Activated T-helper 1 cell treated with anti-CD3 and anti-CD28 coated beads, Interleukin-12 subunit alpha, Interleukin-12 subunit beta, Interleukin-2, Interleukin-4 antibody, amounts not matched to agents 30 ng/mL and 10 ng/mL and 1 ng/mL, durations not matched to agents 14 hours and 24 hours and 36 hours (primary cell): ENCODE data around the gene MID1. TPM values are rescaled to one million over a fixed set of nuclear protein-coding genes. Genes with fewer than 3 reads are reported as not detected.
A peak's percentile ranks its signal among the peaks of the same experiment; 100 is the strongest.

ENCODE experiments used
- DNase-seq: peaks from one replicate; pipeline ENCODE4 v3.0.0; 2021; ENCODE audit warnings: low spot score
- H3K27ac Mint-ChIP-seq: one replicate; pipeline ENCODE4 v1.8.0; 2021; ENCODE audit warnings: mild to moderate bottlenecking, mixed read lengths
- H3K27me3 Mint-ChIP-seq: one replicate; pipeline ENCODE4 v1.8.0; 2022; ENCODE audit warnings: mild to moderate bottlenecking, moderate library complexity, mixed read lengths; ENCODE audit not compliant: insufficient read depth
- H3K36me3 Mint-ChIP-seq: one replicate; pipeline ENCODE4 v1.8.0; 2021; ENCODE audit warnings: low read depth, mixed read lengths
- H3K4me1 Mint-ChIP-seq: one replicate; pipeline ENCODE4 v1.8.0; 2021; ENCODE audit warnings: low read depth, mixed read lengths
- H3K4me3 Mint-ChIP-seq: one replicate; pipeline ENCODE4 v1.8.0; 2021; ENCODE audit warnings: mild to moderate bottlenecking, moderate library complexity, mixed read lengths
- H3K9me3 Mint-ChIP-seq: one replicate; pipeline ENCODE4 v1.8.0; 2021; ENCODE audit warnings: mixed read lengths
- intact Hi-C: fragments of 100-400 bp; cut with micrococcal nuclease; formaldehyde crosslinking; loops from one replicate; pipeline ENCODE4 v1.15.1; 2024
- total RNA-seq: library from RNA; stranded (reverse); gene quantifications from 2 replicates; pipeline ENCODE4 v1.2.3, GENCODE V29; 2022

MID1 gene, protein sequence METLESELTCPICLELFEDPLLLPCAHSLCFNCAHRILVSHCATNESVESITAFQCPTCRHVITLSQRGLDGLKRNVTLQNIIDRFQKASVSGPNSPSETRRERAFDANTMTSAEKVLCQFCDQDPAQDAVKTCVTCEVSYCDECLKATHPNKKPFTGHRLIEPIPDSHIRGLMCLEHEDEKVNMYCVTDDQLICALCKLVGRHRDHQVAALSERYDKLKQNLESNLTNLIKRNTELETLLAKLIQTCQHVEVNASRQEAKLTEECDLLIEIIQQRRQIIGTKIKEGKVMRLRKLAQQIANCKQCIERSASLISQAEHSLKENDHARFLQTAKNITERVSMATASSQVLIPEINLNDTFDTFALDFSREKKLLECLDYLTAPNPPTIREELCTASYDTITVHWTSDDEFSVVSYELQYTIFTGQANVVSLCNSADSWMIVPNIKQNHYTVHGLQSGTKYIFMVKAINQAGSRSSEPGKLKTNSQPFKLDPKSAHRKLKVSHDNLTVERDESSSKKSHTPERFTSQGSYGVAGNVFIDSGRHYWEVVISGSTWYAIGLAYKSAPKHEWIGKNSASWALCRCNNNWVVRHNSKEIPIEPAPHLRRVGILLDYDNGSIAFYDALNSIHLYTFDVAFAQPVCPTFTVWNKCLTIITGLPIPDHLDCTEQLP
- total RNA-seq, result not detected in 2 replicates

GRCh38 chrX:10620121-10620699 is at the start of gene MID1:
Gene MID1 (minus strand): TSS chrX:10620585. CDS start chrX:10567547, 53,038 bp downstream.
- H3K4me1 Mint-ChIP-seq, result peaks cover 10% of the 10 kb centered on the region
- no peaks in the 10 kb centered on the region for H3K9me3 Mint-ChIP-seq
- DNase-seq, result no peak
- H3K4me3 Mint-ChIP-seq, result peak within 1 kb of the TSS; percentile 2
- peaks cover 27% of the 10 kb centered on the region for H3K27me3 Mint-ChIP-seq
- no peak within 1 kb of the TSS for H3K27ac Mint-ChIP-seq
- H3K36me3 Mint-ChIP-seq, result no peaks in the 10 kb centered on the region
- intact Hi-C loops, result no loop called here

- intact Hi-C loops, result no loop called here
- no peaks in the 10 kb centered on the region for H3K27me3 Mint-ChIP-seq
- DNase-seq, result no peak
- H3K27ac Mint-ChIP-seq, result no peak overlapping the region
- no peak overlapping the region for H3K4me3 Mint-ChIP-seq
- H3K9me3 Mint-ChIP-seq, result no peaks in the 10 kb centered on the region
- no peaks in the 10 kb centered on the region for H3K36me3 Mint-ChIP-seq
- H3K4me1 Mint-ChIP-seq, result no peaks in the 10 kb centered on the region
These were observed 46.8 kb upstream of the MID1 start for GRCh38 chrX:10667143-10667542.

GRCh38 chrX:10666102-10666501 is 45.7 kb upstream of the MID1 start:
- no peak overlapping the region for H3K4me3 Mint-ChIP-seq
- no peaks in the 10 kb centered on the region for H3K27me3 Mint-ChIP-seq
- H3K36me3 Mint-ChIP-seq, result no peaks in the 10 kb centered on the region
- no peak overlapping the region for H3K27ac Mint-ChIP-seq
- no peaks in the 10 kb centered on the region for H3K9me3 Mint-ChIP-seq
- no peaks in the 10 kb centered on the region for H3K4me1 Mint-ChIP-seq
- intact Hi-C loops, result no loop called here
- no peak for DNase-seq

- no peak for DNase-seq
- H3K36me3 Mint-ChIP-seq, result no peaks in the 10 kb centered on the region
- H3K27ac Mint-ChIP-seq, result no peak overlapping the region
- no peaks in the 10 kb centered on the region for H3K27me3 Mint-ChIP-seq
- no peaks in the 10 kb centered on the region for H3K4me1 Mint-ChIP-seq
- intact Hi-C loops, result no loop called here
- no peaks in the 10 kb centered on the region for H3K9me3 Mint-ChIP-seq
- no peak overlapping the region for H3K4me3 Mint-ChIP-seq
These were observed 45.3 kb upstream of the MID1 start for GRCh38 chrX:10665681-10666080.

- H3K27me3 Mint-ChIP-seq, result no peaks in the 10 kb centered on the region
- intact Hi-C loops, result no loop called here
These were observed 39.8 kb upstream of the MID1 start for GRCh38 chrX:10660171-10660570.

DNA sequence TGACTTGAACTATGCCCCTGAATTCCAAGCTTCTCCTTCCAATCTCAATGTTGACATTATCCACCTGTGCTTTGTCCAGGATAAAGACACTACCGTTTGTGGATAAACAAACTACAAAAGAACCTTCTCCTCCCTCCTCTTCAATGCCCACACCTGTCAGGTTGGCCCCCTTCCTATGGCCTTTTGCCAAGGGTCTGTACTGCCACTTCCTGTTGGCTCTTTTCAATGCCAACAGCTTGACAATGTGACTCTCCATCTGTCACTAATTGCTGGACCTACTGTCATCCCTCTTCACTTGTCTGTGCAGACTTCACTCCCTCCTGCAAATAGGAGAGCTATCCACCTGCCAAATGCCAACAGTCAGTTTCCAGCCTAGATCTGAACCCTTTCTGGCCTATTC is 35.8 kb upstream of the MID1 start:
- intact Hi-C loops, result no loop called here
- Mint-ChIP-seq H3K27me3 (no peaks in the 10 kb centered on the region), H3K4me1 (no peaks in the 10 kb centered on the region), H3K9me3 (no peaks in the 10 kb centered on the region), H3K27ac (no peak overlapping the region), H3K36me3 (no peaks in the 10 kb centered on the region), H3K4me3 (no peak overlapping the region)
- DNase-seq, result no peak

More at GRCh38 chrX:10660171-10660570, 39.8 kb upstream of the MID1 start:
- Mint-ChIP-seq H3K27ac (no peak overlapping the region), H3K4me3 (no peak overlapping the region), H3K36me3 (no peaks in the 10 kb centered on the region), H3K9me3 (no peaks in the 10 kb centered on the region), H3K4me1 (no peaks in the 10 kb centered on the region)
- DNase-seq, result no peak

GRCh38 chrX:10654960-10655359 is 34.6 kb upstream of the MID1 start:
- no peaks in the 10 kb centered on the region for H3K36me3 Mint-ChIP-seq
- intact Hi-C loops, result no loop called here
- H3K4me3 Mint-ChIP-seq, result no peak overlapping the region
- no peaks in the 10 kb centered on the region for H3K4me1 Mint-ChIP-seq
- H3K27ac Mint-ChIP-seq, result no peak overlapping the region
- no peaks in the 10 kb centered on the region for H3K27me3 Mint-ChIP-seq
- H3K9me3 Mint-ChIP-seq, result no peaks in the 10 kb centered on the region
- DNase-seq, result no peak

GRCh38 chrX:10653302-10653701 is 32.9 kb upstream of the MID1 start:
- no peak for DNase-seq
- no peaks in the 10 kb centered on the region for H3K27me3 Mint-ChIP-seq
- no peaks in the 10 kb centered on the region for H3K36me3 Mint-ChIP-seq
- no peaks in the 10 kb centered on the region for H3K9me3 Mint-ChIP-seq
- H3K27ac Mint-ChIP-seq, result no peak overlapping the region
- intact Hi-C loops, result no loop called here
- no peak overlapping the region for H3K4me3 Mint-ChIP-seq
- no peaks in the 10 kb centered on the region for H3K4me1 Mint-ChIP-seq

DNA sequence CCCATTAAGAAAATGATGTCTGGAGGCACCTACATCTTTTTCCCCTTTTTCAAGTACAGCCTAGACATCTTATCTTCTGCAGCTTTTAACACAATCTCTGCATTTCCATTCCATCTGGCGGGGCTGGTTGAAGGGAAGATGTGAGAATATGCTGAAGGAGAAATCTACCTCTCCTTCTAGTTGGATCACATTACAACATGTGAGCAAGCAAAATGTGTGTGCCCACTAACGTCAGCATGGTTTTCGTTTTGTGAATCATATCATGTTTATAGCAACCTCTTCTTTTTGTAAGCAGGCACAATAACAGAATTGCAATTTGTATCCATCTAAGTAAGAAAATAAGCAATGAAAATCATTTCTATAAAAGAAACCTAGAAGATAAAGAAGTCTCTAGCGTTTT is 28.9 kb upstream of the MID1 start:
- H3K9me3 Mint-ChIP-seq, result no peaks in the 10 kb centered on the region
- intact Hi-C loops, result no loop called here
- H3K27me3 Mint-ChIP-seq, result no peaks in the 10 kb centered on the region
- H3K36me3 Mint-ChIP-seq, result no peaks in the 10 kb centered on the region
- no peak overlapping the region for H3K4me3 Mint-ChIP-seq
- no peak for DNase-seq
- no peaks in the 10 kb centered on the region for H3K4me1 Mint-ChIP-seq
- H3K27ac Mint-ChIP-seq, result no peak overlapping the region

DNA sequence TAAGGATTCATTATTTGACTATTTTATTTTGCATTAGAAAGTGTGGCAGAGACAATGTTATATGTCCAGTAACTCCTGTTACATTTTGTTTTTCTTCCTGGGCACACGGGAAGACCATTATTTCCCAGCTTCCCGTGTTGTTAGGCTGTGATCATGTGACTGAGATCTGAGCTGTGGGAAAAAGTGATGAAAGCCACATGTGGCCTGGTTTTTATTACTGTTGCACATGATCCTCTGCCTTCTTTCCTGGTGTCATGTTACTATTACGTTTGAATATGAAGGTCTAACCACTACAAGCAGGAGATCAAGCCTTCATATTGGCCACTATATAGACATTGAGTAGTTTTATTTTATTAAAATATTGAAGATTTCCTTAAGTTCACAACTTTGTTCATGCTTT is 28.2 kb upstream of the MID1 start:
- Mint-ChIP-seq H3K9me3 (no peaks in the 10 kb centered on the region), H3K27me3 (no peaks in the 10 kb centered on the region), H3K4me1 (no peaks in the 10 kb centered on the region), H3K27ac (no peak overlapping the region), H3K4me3 (no peak overlapping the region), H3K36me3 (no peaks in the 10 kb centered on the region)
- no peak for DNase-seq
- intact Hi-C loops, result no loop called here

DNA sequence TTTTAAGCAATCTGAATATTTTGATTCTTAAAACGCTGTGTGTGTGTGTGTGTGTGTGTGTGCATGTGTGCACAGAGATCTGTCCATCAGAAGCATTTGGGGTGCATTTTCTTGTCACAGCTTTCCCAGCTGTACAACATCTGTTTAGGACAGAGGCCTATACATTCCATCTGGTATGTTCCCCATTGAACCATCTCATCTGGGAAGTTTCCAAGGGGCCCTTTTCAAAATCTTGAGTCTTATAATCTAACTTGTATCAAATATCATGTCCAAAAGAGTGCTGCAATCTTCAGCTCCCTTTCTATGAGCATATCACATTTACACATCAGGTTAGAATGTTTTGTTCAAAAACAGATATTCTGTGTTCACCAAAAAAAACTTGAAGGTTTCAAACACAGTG is 16.5 kb upstream of the MID1 start:
- H3K27me3 Mint-ChIP-seq, result no peaks in the 10 kb centered on the region
- H3K36me3 Mint-ChIP-seq, result no peaks in the 10 kb centered on the region
- H3K27ac Mint-ChIP-seq, result no peak overlapping the region
- no peaks in the 10 kb centered on the region for H3K9me3 Mint-ChIP-seq
- no peak for DNase-seq
- no peak overlapping the region for H3K4me3 Mint-ChIP-seq
- intact Hi-C loops, result no loop called here
- no peaks in the 10 kb centered on the region for H3K4me1 Mint-ChIP-seq

GRCh38 chrX:10636337-10636736 is 16.0 kb upstream of the MID1 start:
- intact Hi-C loops, result no loop called here
- no peaks in the 10 kb centered on the region for H3K4me1 Mint-ChIP-seq
- H3K4me3 Mint-ChIP-seq, result no peak overlapping the region
- H3K9me3 Mint-ChIP-seq, result no peaks in the 10 kb centered on the region
- H3K36me3 Mint-ChIP-seq, result no peaks in the 10 kb centered on the region
- no peaks in the 10 kb centered on the region for H3K27me3 Mint-ChIP-seq
- no peak overlapping the region for H3K27ac Mint-ChIP-seq
- DNase-seq, result no peak

GRCh38 chrX:10634392-10635161 is 14.2 kb upstream of the MID1 start:
- H3K4me3 Mint-ChIP-seq, result no peak overlapping the region
- no peaks in the 10 kb centered on the region for H3K27me3 Mint-ChIP-seq

More at GRCh38 chrX:10634392-10635161, 14.2 kb upstream of the MID1 start:
- Mint-ChIP-seq H3K27ac (no peak overlapping the region), H3K36me3 (no peaks in the 10 kb centered on the region), H3K9me3 (no peaks in the 10 kb centered on the region), H3K4me1 (no peaks in the 10 kb centered on the region)
- DNase-seq, result no peak
- intact Hi-C loops, result no loop called here
